NOMO-1 (cell line): ENCODE results near the gene ASS1.

Experiments
- DNase-seq, 2 experiments: peaks; one replicate each; lab custom pipeline; 2025; ENCODE audit not compliant: unreplicated experiment in 2 of 2; lab: John Stamatoyannopoulos, UW

Gene ASS1

DNA sequence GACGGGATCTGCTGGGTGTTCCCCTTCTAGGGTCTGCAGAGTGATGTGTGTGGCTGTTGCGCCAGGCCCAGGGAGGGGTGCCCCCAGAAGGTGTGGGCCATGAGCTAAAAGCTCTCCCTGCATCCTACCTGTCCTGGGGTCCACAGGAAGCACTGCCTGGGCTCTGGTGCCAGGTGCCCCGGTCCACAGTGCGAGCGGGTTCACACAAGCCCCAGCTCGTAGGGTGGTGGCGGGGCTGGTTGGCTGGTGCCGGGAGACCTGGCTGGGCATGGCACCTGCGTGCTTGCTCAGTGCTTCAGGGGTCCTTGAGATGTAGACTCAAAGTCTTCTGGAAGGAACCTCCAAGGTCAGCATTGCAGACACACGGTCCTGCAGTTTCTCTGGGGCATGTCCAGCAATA is 25.5 kb downstream of the ASS1 start:
- no peak for DNase-seq

DNA sequence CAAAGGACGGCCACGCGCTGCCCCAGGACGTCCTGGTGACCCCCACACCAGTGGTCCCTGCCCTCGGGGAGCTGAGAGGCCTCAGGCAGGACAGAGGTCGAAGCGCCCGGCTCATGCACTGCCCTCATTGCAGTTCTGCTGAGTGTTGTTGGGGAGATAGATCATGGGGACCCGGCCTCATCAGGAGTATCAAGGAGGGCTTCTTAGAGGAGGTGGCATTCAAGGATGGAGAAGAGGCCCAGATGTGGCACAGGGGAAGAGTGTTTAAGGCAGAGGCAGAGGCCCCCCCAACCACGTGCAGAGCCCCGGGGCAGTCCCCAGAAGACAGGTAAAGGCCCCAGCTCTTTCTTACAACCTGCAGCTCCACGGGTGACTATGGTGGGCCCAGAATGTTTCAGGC is 26.2 kb downstream of the ASS1 start:
- DNase-seq = no peak

DNA sequence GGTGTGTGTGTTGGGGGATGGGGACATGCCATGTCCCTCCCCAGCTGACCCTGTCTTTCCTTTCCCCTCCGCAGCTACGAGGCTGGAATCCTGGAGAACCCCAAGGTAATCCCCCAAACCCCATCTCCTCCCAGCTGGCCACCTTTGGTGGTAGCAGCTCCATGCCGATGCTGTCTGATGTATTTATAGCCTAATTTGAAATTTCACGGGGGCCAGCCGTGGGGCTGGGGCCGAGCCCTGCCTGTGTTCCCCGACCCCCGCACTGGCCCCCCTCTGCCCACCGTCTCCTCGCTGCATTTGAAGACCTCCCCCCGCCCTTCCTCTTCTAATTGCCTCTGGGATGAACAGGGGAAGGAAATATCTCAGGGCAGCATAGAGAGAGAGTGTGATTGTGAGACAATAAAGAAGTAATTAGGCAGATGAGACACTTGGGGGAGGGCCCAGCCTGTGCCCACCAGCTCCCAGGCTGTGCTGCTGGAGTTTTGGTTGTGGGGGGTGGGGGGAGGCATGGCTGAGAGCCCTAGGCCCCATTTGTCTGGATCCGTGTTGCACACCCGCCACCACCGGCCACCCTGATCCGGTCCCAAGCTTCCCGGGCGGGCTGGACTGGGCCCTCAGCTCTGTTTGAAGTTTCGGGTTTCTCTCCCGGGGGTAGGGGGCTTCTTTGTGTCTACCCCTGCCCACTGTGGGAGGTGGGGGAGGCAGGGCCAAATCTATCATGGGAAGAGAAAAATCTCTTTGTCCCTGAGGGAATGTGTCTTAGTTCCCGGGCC is 26.8 kb downstream of the ASS1 start:
- DNase-seq = no peak

DNA sequence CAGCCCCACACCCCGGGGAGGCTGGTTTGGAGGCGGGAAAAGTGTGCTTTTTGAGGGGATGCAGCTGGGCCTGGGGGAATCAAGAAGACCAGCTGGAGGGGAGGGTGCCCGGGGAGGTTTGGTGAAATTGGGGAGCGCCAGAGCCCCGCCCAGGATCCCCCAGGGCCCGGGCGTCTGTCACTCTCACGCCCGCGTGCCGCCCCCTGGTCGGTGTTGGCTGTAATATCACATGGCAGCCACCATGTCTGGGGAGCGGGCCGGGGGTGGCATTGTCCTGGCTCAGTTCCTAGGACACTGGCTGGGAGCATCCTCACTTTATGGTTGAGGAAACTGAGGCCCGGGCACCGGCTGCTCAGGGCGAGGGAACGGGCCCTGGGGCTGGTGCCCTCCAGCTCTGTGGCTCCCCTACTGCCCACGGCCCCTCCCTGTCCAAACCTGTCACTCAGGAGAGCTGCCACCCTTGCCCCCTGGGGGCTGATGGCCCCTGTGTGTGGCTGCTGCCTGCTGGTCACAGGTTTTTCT is 27.5 kb downstream of the ASS1 start:
- no peak for DNase-seq

DNA sequence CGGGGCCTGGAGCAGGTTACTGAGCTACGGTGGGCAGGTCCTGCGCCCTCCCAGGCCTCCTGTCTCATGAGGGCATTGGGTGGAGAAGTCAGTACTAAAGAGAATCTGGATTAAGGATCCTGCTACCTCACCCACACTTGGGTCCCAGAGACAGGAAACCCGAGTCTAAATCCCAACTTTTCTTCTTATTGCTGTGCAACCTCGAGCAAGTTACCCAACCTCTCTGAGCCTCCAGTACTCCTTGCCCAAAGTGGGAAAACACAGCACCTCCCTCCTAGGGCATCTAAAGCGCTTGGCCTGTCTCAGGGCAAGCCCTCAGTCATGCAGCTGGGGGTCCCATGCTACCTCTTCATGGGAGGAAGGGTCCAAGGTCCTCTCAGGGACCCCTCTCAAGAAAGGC is 28.2 kb downstream of the ASS1 start:
- no peak for DNase-seq

DNA sequence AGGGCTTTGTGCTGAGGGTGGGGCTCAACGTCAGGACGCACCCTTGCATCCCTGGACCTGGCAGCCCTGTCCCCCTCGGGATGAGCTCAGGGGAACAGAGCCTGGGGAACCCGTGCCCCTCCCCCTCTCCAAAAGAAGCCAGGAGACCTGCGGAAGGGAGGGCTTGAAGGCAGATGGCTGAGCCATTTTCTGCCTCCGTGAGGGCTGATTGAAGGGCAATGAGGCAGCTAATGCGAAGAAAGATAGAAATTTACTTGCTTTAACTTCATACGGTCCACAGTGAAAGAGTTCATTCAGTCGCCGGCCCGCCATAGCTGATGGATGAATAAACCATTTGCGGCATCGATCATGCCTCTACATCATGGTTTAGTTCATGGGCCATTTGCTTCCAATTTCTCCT is 28.8 kb downstream of the ASS1 start:
- no peak for DNase-seq

DNA sequence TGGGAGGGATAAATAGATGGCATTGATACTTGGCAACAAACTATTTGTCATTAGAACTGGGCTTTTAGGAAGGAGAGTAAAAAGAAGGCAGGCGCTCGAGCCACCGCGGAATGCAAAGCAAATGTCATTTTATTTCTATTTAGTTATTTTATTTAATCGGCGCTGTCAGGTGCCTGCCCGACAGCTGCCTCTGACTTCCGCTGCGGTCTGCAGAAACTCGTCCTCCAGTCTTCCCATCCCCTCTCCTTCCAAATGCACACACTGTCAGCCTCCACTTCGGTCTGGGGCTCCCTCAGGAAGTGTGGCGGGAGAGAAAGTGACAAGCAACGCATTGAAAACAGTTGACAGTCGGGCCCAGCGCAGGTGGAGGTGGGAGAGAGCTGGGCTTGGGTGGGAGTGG is 29.3 kb downstream of the ASS1 start:
- DNase-seq = no peak

DNA sequence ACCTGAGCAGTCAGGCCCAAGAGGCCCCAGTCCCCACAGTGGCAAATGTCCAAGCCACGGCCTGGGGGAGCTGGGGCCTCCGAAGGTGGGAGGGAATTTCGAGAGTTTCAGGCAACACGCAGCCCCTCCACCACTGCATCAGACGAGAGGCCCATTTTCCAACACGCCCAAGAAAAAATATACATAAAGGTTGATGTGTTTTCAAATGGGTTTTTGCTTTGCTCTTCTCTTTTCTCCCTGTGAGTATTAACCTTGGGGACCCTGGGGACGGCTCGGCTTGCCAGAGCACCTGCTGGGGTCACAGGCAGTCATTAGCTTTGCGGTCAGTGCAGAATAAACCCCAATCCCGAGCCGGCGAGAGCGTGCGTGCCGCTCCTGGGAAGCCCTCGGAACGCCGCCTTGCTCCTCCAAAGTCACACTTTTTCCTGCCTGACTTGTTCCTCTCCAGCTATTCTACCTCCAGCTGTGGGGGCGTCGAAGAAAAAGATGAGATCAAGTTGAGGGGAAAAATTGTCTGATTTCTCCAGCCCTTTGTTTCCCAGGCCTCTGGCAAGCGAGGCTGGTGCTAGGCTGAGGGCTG is 31.5 kb downstream of the ASS1 start:
- no peak for DNase-seq

DNA sequence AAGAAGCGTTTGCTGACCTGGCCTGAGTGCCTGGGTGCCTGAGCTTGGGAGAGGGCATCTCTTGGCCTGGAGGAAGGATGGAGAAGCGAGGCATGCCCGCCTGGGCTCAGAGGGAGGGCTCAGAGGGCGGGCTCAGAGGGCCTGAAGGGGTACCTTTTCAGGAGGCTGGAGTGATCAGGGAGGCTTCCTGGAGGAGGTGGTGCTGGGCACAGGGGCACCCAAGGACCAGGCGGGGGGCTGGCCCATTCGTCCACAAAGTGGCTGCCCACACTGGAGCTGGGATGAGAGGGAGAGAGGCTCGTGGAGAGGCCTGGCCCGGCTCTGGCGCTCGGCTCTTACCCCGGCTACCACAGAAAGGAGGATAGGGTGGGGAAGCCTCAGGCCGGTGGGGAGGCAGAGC is 32.8 kb downstream of the ASS1 start:
- DNase-seq = no peak

DNA sequence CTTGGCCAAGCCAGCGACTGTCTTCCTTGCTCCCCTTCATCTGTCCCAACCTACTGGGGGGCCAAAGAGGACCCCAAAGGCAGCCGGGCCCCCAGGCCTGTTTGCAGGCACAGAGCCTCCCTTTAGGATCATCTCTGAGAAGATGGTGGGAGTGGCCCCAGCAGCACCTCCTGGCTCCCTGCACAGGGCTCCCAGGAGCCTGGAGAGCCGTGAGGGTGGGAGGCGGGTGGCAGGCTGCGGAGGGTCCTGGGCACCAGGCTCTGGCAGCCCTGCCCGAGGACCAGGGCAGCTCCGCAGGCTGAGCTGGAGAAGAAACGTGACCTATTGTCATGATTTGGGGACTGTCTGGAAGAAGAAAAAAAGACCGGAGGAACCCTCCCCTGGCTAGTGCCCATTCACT is 33.4 kb downstream of the ASS1 start:
- DNase-seq = no peak

DNA sequence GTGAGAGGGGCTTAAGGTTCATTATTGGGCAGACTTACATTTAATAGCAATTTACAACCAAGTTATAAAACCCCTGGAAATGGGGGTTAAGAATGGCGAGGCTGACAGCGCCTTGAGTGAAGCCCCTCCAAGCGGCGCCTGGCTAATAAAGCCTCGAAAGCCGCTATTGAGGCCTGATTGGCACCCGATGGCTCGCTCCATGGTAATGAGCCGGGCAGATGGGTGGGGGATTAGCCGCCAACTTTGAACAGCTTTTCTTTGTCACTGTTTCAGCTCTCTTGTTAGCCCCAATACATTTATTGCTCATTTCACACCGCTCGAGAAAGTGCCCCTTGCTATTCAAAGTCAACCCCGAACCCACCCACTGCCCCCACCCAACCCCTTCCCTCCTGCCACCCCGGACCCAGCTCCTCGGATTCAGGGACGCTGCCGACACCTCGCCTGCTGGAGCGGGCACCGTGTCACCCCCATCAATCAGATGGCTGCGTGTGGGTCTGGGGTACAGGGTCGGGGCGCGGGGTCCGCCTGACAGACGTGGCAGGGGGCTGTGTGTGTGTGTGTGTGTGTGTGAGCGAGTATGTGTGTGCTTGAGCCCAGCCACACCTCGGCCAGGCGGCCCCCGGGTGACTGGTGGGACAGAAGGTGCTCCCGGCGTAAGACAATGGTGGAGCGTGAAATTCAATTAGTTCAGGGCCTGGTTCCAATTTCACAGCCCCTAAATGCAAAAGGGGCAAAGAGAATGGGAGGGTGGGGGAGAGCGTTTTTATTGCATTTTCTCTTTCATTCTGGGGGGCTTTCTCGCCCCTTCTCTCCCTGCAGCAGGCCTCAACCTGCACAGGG is 34.2 kb downstream of the ASS1 start:
- DNase-seq = no peak

DNA sequence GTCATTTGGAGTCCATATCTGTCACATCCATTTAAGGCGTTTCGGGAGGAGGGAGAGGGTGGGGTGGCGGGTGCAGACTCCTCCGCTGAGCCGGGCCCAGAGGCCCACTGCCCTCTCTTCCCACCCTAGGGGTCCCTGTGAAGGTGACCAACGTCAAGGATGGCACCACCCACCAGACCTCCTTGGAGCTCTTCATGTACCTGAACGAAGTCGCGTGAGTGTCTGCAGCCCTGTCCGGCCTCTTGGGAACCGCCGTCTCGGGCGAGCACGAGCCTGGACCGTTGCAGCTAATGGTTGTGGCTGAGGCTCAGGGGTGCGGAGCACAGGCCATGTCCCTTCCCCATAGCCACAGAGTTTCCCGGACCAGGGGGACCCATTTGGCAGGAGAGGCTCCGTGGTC is 34.8 kb downstream of the ASS1 start:
- no peak for DNase-seq

DNA sequence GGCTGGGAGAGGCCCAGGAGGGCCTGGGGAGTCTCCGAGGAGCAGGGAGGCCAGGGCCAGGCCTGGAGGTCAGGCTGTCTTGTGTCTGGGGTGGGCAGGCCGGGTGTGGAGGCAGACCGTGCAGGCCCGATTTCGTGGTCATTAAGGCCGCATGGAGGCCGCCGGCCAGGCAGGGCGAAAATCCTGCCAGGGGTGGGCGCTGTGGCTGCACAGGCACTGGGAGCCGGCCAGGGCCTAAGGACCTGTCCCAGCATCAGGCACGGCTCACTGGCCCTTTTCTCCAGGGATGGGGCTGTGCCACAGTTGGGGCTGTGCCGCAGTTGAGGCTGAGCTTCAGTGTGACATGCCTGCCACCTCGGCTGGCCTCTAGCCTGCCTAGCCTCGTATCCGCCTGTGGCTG is 35.9 kb downstream of the ASS1 start:
- DNase-seq = no peak

DNA sequence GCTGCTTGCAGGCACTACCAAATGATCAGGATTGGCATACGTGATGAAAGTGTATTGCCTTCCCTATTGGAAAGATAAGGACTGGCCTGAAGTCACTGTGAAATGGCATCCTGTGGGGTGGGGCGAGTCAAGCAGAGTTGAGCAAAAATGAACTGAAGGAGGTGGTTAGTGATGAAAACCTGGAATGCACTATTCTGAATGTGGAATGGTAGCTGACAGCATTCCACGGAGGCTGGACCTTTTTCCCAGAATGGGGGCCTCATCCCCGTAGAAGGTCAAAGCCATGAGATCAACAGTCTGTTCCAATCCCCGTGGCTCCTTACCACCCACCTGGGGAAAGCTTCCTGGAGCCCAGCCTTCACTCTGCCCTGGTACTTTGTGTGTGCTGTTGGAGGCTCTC is 37.7 kb downstream of the ASS1 start:
- no peak for DNase-seq

DNA sequence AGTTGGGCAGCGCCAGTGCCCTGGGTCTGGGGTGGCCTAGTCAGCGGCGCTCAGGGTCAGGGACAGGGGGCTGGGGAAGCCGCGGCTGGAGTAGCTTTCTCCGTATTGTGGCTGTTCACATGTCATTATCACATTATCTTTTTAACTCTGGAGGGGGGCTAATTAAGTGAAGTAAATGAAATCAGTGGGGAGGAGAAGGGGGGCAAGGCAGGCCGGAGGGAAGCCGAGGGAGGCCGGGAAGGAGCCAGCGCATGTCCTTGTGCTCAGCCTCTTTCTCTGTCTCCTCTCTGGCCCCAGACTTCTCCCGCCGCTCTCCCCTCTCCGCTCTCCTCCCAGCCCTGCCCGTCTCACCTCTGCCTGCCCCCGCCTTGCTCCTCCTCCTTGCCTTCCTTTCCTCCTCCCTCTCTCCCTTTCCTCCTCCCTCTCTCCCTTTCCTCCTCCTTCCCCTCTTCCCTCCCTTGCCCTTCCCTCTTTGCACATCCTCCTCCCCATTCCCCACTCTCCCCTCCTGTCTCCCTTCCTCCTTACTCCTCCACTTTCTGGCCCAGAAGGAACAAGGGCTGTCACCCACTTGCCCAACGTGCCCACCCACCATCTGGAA is 38.7 kb downstream of the ASS1 start:
- no peak for DNase-seq

DNA sequence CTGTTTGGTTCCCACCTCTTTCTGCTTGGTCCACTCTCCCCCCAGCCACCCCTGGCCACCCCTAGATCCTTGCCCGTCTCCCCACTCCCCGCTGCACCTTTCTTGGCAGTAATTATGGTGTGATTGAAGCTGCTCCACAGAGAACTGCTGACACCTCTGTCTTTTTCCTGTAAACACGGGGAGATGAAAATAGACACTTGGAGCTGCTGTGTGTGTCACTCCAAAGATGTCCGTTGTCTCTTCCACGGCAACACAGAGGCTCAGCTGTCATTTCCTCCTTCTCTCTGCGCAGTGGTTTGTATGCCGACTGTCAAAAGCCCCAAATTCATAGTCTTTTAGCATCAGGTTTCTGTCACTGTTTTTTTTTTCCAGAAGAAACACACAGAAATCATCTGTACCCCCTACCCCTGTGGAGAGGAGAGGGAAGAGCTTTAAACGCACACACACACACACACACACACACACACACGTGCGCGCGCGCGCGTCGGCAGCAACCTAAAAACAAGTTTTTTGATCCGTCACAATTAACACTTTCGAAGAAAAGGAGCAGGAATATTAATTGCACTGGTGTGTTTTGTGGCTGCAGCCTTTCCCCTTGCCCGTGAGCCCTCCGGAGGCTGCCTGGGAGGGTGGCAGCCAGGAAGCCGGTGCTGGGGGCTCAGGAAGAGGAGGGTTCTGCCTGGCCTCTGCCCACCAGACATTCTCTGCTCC is 39.8 kb downstream of the ASS1 start:
- DNase-seq = no peak

DNA sequence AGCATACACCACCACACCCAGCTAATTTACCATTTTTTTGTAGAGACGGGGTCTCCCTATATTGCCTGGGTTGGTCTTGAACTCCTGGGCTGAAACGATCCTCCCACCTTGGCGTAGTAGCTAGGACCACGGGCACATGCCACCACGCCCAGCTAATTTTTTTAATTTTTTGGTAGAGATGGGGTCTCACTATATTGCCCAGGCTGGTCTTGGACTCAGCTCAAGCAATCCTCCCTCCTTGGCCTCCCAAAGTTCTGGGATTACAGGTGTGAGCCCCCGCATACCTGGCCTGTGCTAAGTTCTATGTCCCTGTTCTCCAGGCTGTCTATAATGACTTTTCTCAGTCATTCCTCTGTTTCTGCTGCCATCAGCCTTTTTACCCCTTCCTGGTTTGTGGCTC is 41.3 kb downstream of the ASS1 start:
- DNase-seq = no peak

DNA sequence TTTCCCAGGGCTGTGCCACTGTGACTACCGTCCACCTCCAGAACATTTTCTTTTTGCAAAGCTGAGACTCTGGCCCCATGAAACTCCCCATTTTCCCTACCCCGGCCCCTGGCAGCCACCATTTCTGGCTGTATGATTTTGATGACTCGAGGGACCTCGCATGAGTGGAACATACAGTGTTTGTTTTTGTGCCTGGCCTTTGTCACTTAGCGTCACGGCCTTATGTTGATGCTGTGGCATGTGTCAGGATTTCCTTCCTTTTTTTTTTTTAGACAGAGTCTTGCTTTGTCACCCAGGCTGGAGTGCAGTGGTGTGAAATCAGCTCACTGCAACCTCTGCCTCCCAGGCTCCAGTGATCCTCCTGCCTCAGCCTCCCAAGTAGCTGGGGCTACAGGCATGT is 42.7 kb downstream of the ASS1 start:
- DNase-seq = no peak

DNA sequence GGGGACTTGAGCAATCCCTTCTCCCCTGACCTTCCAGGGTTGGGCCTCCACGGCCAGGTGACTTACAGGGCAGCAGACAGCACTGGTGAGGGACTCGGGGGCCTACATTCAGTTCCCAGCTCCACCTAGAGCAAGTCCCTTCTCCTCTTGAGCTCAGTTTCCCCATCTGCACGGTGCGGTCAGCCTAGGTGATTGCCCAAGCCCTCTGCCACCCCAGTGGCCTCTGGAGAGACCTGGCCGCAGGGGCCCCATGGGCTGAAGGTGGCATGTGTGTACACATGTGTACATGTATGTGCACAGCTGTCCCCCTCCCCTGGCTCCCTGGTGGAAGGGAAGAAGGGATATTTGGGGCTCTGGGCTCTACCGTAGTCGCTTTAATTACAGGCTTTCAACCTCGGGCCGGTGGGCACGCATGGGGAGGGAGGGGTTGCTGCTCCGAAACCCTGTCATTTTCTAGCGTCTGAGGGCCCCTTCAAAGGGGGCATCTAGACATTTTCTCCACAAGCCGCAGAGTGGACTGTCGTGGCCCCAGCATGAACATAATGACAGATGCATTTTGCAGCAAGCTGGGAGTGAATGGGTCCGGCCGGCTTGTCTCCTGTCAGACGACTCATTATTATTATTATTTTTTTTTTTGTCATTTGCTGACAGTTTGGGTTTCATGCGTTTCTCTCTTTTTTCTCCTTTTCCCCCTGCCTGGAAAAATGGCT is 44.0 kb downstream of the ASS1 start:
- no peak for DNase-seq

DNA sequence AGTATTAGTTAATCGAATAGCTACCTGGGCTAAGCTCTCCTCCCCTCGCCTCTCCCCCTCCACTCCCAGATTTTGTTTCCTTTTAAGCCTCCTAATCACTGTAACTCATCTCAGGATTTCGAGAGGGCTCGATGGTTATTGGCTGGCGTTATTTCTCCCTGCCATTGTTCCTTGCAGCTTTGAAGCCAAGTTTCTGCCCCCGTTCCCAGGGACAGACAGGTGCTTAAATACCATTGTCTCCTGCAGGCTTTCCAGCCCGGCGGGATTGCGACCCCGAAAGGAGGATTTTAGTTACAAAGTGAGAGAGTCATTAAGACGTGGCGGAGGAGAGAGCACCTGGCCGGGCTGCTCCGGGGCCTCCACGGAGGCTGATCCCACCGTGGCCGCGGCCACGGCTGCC is 46.2 kb downstream of the ASS1 start:
- DNase-seq = no peak
